ENCODE measurements around the gene CCDC74A. TPM values are rescaled to one million over a fixed set of nuclear protein-coding genes. Genes with fewer than 3 reads are reported as not detected.
A peak's percentile ranks its signal among the peaks of the same experiment; 100 is the strongest.

The CCDC74A gene
- total and polyA plus RNA-seq, 9 of the 15 experiments (the other 6 are each of a cell fraction or from before 2014, with no cell fraction given) = 1.1 to 38.1 (median 9.6) TPM

DNA sequence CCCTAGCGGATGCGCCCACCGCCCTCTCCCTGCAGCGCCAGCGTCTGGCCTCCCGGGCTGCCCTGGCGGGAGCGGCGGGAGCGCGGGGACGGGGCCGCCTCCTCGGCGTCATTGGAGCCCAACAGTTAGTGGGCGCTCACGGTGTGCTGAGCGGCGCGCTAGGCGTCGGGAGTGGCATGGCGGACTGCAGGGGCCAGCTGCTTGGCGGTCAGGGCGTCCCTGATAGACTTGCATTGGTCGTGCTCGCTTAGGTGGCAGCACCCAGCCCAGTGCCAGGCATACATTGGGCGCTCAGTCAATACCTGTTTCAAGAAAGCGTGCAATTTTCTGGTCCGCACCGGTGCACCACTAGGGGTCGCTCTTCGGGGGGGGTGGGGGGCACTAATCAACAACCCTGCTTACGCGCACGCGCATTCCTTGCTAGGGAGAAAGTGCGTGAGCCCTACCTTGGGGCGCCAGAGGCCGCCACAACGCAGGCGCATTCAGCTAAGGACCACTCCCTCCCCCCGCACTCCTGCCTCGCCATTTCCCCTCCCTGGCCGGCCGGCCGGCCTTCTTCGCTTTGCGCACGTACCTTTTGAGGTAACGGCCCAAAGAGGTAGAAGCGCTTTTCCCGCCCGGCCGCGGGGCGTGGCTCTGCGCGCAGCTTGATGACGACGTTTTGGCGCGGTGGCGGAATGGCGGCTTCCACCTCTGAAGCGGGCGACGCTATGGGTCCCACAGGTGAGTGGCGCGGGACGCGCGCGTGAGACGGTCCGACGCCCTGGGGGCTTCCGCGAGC lies 35.1 kb upstream of the CCDC74A start (continued):
- TF ChIP-seq, protein P1, sequence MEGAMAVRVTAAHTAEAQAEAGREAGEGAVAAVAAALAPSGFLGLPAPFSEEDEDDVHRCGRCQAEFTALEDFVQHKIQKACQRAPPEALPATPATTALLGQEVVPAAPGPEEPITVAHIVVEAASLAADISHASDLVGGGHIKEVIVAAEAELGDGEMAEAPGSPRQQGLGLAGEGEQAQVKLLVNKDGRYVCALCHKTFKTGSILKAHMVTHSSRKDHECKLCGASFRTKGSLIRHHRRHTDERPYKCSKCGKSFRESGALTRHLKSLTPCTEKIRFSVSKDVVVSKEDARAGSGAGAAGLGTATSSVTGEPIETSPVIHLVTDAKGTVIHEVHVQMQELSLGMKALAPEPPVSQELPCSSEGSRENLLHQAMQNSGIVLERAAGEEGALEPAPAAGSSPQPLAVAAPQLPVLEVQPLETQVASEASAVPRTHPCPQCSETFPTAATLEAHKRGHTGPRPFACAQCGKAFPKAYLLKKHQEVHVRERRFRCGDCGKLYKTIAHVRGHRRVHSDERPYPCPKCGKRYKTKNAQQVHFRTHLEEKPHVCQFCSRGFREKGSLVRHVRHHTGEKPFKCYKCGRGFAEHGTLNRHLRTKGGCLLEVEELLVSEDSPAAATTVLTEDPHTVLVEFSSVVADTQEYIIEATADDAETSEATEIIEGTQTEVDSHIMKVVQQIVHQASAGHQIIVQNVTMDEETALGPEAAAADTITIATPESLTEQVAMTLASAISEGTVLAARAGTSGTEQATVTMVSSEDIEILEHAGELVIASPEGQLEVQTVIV (CRISPR knock-in tag; IDR thresholded peaks at IDR 0.05; ENCODE audit: borderline replicate concordance) = no peak
- TF ChIP-seq ZNF263 (CRISPR knock-in tag; IDR thresholded peaks at IDR 0.05; ENCODE audit: borderline replicate concordance) = 0 out of 2 replicates have a peak, but pooled peaks have one; percentile 23
- no peak for TF ChIP-seq NELFE (IDR thresholded peaks at IDR 0.05; ENCODE audit: insufficient read depth, insufficient read length)
- TF ChIP-seq CAMTA2 (CRISPR knock-in tag; conservative IDR thresholded peaks at IDR 0.05) = no peak
- no peak; the same call in 1 of the 2 replicates for TF ChIP-seq CBFA2T2 (conservative IDR thresholded peaks at IDR 0.05)
- TF ChIP-seq SLC30A9 (CRISPR knock-in tag; IDR thresholded peaks at IDR 0.05) = no peak
- 0 out of 2 replicates have a peak, but pooled peaks have one; percentile 14 for TF ChIP-seq TEAD4 (IDR thresholded peaks at IDR 0.05; ENCODE audit: low read length)
- TF ChIP-seq TEAD4 (CRISPR knock-in tag; IDR thresholded peaks at IDR 0.05; ENCODE audit: borderline replicate concordance) = no peak
- TF ChIP-seq RUNX1 (IDR thresholded peaks at IDR 0.05; ENCODE audit: low read depth) = no peak
- peak; percentile 89 for TF ChIP-seq HNRNPLL (IDR thresholded peaks at IDR 0.05; ENCODE audit: low read depth, low read length, poor library complexity, severe bottlenecking)
- no peak for TF ChIP-seq TCFL5 (CRISPR knock-in tag; conservative IDR thresholded peaks at IDR 0.05)
- no peak for TF ChIP-seq SRSF9 (IDR thresholded peaks at IDR 0.05; ENCODE audit: borderline replicate concordance, low read depth, low read length)
- TF ChIP-seq ZNF780A (CRISPR knock-in tag; IDR thresholded peaks at IDR 0.05) = no peak
- TF ChIP-seq, protein P2, sequence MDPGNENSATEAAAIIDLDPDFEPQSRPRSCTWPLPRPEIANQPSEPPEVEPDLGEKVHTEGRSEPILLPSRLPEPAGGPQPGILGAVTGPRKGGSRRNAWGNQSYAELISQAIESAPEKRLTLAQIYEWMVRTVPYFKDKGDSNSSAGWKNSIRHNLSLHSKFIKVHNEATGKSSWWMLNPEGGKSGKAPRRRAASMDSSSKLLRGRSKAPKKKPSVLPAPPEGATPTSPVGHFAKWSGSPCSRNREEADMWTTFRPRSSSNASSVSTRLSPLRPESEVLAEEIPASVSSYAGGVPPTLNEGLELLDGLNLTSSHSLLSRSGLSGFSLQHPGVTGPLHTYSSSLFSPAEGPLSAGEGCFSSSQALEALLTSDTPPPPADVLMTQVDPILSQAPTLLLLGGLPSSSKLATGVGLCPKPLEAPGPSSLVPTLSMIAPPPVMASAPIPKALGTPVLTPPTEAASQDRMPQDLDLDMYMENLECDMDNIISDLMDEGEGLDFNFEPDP (CRISPR knock-in tag; IDR thresholded peaks at IDR 0.05) = no peak
- TF ChIP-seq EGR1 (conservative IDR thresholded peaks at IDR 0.05) = peak; percentile 4; the same call in 1 of the 2 replicates
- TF ChIP-seq HNRNPH1 (optimal IDR thresholded peaks at IDR 0.05; ENCODE audit: low read depth, low read length) = no peak
- no peak for TF ChIP-seq ILF3 (IDR thresholded peaks at IDR 0.05; ENCODE audit: borderline replicate concordance)
- TF ChIP-seq, protein P3, sequence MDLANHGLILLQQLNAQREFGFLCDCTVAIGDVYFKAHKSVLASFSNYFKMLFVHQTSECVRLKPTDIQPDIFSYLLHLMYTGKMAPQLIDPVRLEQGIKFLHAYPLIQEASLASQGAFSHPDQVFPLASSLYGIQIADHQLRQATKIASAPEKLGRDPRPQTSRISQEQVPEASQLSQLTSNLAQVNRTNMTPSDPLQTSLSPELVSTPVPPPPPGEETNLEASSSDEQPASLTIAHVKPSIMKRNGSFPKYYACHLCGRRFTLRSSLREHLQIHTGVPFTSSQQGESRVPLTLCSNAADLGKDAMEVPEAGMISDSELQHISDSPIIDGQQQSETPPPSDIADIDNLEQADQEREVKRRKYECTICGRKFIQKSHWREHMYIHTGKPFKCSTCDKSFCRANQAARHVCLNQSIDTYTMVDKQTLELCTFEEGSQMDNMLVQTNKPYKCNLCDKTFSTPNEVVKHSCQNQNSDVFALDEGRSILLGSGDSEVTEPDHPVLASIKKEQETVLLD (IDR thresholded peaks at IDR 0.05) = peak; percentile 78
- peak; percentile 71 for TF ChIP-seq ZFX (CRISPR knock-in tag; IDR thresholded peaks at IDR 0.05)
- TF ChIP-seq RBFOX2 (IDR thresholded peaks at IDR 0.05; ENCODE audit: low read depth, low read length) = peak; percentile 92
- no peak for TF ChIP-seq ZBTB7A (IDR thresholded peaks at IDR 0.05; ENCODE audit: borderline replicate concordance, control insufficient read depth, low read depth, low read length)
- TF ChIP-seq, protein P4, sequence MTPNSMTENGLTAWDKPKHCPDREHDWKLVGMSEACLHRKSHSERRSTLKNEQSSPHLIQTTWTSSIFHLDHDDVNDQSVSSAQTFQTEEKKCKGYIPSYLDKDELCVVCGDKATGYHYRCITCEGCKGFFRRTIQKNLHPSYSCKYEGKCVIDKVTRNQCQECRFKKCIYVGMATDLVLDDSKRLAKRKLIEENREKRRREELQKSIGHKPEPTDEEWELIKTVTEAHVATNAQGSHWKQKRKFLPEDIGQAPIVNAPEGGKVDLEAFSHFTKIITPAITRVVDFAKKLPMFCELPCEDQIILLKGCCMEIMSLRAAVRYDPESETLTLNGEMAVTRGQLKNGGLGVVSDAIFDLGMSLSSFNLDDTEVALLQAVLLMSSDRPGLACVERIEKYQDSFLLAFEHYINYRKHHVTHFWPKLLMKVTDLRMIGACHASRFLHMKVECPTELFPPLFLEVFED (CRISPR knock-in tag; conservative IDR thresholded peaks at IDR 0.05) = no peak

All from K562 (cell line).